Right lobe of liver (tissue), 6 donors: ENCODE data around the gene ANGPTL2. TPM values are rescaled to one million over a fixed set of nuclear protein-coding genes. Genes with fewer than 3 reads are reported as not detected.

ENCODE experiments used
- ATAC-seq, 4 donors: fragments of 200-7000 bp; cut with Tn5 transposase; one replicate each; pipeline ENCODE4 v1.9.1; 2020; ENCODE audit warnings: mild to moderate bottlenecking in 4 of 4, moderate library complexity in 4 of 4
- DNase-seq, 3 donors: peaks; one replicate each; pipeline ENCODE4 v3.0.0-alpha.2; 2020
- H3K27ac ChIP-seq, 3 donors: fragments of 200-600 bp; one replicate each; pipeline ENCODE4 v1.8.0; 2022
- H3K27me3 ChIP-seq, 2 donors: fragments of 200-600 bp; one replicate each; pipeline ENCODE4 v1.8.0; 2022
- H3K36me3 ChIP-seq, 4 donors: fragments of 200-600 bp; sonication (generic) in 1 of 4; one replicate each; pipeline versions ENCODE4 v1.5.1 to v1.8.0; 2017 to 2022; ENCODE audit warnings: control low read depth in 1 of 4
- H3K4me1 ChIP-seq, 4 donors: fragments of 200-600 bp; sonication (generic) in 1 of 4; one replicate each; pipeline versions ENCODE4 v1.5.1 to v1.8.0; 2017 to 2022; ENCODE audit warnings: control low read depth in 1 of 4
- H3K4me3 ChIP-seq, 3 donors: fragments of 200-600 bp; one replicate each; pipeline ENCODE4 v1.8.0; 2022
- H3K9me3 ChIP-seq, 4 donors: fragments of 200-600 bp; sonication (generic) in 1 of 4; one replicate each; pipeline versions ENCODE4 v1.5.1 to v1.8.0; 2017 to 2022; ENCODE audit warnings: control low read depth in 1 of 4
- CTCF ChIP-seq, 4 donors: fragments of 200-600 bp in 3 of 4; fragments of 450-650 bp in 1 of 4; IDR thresholded peaks; one replicate each; pipeline versions ENCODE4 v1.5.1 to v1.8.0; 2016 to 2022; ENCODE audit warnings: antibody characterized with exemption in 4 of 4, mild to moderate bottlenecking in 2 of 4
- POLR2A ChIP-seq: fragments of 450-650 bp; IDR thresholded peaks from one replicate; pipeline ENCODE4 v1.6.1; 2017; ENCODE audit warnings: antibody characterized with exemption, mild to moderate bottlenecking
- WGBS: methylation state at CpG from one replicate; pipeline ENCODE4 v1.1.6; 2018; ENCODE audit warnings: low coverage, low lambda C conversion rate; ENCODE audit not compliant: insufficient coverage; ENCODE audit errors: missing lambda C conversion rate; 5-methylcytosine and 5-hydroxymethylcytosine counted together
- intact Hi-C, 2 donors: fragments of 100-400 bp; cut with DNase I; formaldehyde crosslinking; loops; one replicate each; pipeline versions ENCODE4 v1.11.2 to v1.14.1; 2022
- total RNA-seq, 6 experiments: library from RNA; depleted of rRNA in 2 of 6; stranded (reverse); fragments of >200 nt in 2 of 6; fragmentation: NEBNext Ultra II Directional in 3 of 6; extraction: Animal tissue kit (Norgen Biotek cat#: 25700) in 3 of 6; gene quantifications; one replicate each; pipeline versions ENCODE4 v1.1.0 to v1.2.4, GENCODE V29; 2016 to 2023
- donor health status: DM: no; HTN: yes; CAD: no.
- donor health status: DM: no; HTN: no; CAD: no.
- donor health status: DM: no; HTN: no; CAD: no.
- donor health status: DM: no; HTN: yes; CAD: no.
- donor health status: DM: no; HTN: yes; CAD: no.

ANGPTL2 gene
- total RNA-seq, 6 experiments from 2014 or later: 2.1 to 6.3 (median 3.0) TPM

- peak in 1 of 3 donors; percentile 17 for DNase-seq
- H3K9me3 ChIP-seq: no peaks in the 10 kb centered on the region
- TF ChIP-seq POLR2A (no peak), CTCF (IDR thresholded peaks at IDR 0.05) (no peak)
- no peak overlapping the region for H3K4me3 ChIP-seq
- 81% methylated on average over 2 of the region's 6 CpGs for WGBS
- no peaks in the 10 kb centered on the region for H3K36me3 ChIP-seq
- H3K27ac ChIP-seq: no peak overlapping the region
- H3K27me3 ChIP-seq: no peaks in the 10 kb centered on the region
- H3K4me1 ChIP-seq: peaks cover 0 to 6% (median 0%) of the 10 kb centered on the region in 4 donors
- ATAC-seq: no peak
- intact Hi-C loops: no loop called here
These were observed 17.3 kb upstream of the ANGPTL2 start for GRCh38 chr9:127139775-127140174.

DNA sequence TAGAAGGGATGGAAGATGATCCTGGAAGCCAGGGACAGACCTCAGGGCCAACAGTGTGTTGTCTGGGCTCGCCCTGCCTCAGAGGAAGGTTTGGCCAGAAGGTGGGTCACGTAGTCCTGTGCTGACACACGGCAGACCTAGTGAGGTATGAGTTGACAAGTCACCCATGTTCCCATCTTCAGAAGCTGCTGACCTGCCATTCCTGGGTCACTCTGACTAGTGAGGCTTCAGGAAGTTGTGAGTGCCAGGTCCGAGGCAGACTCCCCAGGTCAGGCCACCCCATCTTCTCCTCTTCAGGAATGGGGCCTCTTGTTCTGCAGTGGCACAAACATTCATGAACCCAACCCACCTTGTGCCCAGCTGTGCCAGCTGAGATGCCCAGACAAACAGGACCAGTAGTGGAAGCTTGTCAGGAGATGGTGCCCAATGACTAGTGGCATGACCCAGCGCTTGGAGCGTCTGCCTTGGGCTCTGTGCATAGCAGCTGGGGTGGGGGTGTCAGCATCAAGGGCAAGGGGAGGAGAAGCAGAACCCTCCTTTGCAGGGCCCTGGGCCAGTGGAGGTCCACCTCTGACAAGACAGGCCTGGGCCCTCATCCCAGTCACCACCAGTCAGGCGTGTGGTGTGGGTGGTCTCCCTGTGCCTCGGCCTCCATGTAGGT is 16.8 kb upstream of the ANGPTL2 start:
- Histone ChIP-seq H3K27me3 (no peaks in the 10 kb centered on the region), H3K9me3 (no peaks in the 10 kb centered on the region), H3K36me3 (no peaks in the 10 kb centered on the region), H3K4me1 (peaks cover 0 to 6% (median 0%) of the 10 kb centered on the region in 4 donors), H3K4me3 (no peak overlapping the region), H3K27ac (no peak overlapping the region)
- DNase-seq: peak in 2 of 3 donors; percentile 23 to 40
- no peak for TF ChIP-seq POLR2A
- TF ChIP-seq CTCF (IDR thresholded peaks at IDR 0.05): no peak
- intact Hi-C loops: no loop called here
- no peak for ATAC-seq
- no CpG with 5 or more reads among the region's 8 CpGs for WGBS

DNA sequence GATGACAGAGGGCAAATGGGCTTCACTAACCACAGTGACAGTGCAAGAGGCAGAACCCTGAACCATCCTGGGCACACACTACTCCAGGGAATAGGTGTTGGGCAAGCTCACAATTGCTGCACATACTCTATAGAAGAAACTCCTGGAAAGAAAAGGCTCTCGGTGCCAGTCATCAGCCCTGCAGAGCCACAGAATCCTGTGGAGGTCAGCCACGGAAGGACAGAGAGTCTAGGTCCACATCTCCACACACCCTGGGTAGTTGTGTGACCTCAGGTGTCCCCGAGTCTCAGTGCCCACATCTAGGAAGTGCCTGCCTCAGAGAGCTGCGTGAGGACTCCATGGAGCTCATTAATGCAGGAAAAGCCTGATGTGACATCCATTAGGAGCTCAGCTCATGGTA is 16.0 kb upstream of the ANGPTL2 start:
- Histone ChIP-seq H3K4me3 (no peak overlapping the region), H3K27me3 (no peaks in the 10 kb centered on the region), H3K4me1 (peaks cover 0 to 6% (median 0%) of the 10 kb centered on the region in 4 donors), H3K36me3 (no peaks in the 10 kb centered on the region), H3K27ac (no peak overlapping the region), H3K9me3 (no peaks in the 10 kb centered on the region)
- peak in 1 of 3 donors; percentile 25 for DNase-seq
- TF ChIP-seq CTCF (IDR thresholded peaks at IDR 0.05): no peak
- no peak for TF ChIP-seq POLR2A
- no peak for ATAC-seq
- WGBS: no CpG with 5 or more reads among the region's 4 CpGs
- intact Hi-C loops: no loop called here

DNA sequence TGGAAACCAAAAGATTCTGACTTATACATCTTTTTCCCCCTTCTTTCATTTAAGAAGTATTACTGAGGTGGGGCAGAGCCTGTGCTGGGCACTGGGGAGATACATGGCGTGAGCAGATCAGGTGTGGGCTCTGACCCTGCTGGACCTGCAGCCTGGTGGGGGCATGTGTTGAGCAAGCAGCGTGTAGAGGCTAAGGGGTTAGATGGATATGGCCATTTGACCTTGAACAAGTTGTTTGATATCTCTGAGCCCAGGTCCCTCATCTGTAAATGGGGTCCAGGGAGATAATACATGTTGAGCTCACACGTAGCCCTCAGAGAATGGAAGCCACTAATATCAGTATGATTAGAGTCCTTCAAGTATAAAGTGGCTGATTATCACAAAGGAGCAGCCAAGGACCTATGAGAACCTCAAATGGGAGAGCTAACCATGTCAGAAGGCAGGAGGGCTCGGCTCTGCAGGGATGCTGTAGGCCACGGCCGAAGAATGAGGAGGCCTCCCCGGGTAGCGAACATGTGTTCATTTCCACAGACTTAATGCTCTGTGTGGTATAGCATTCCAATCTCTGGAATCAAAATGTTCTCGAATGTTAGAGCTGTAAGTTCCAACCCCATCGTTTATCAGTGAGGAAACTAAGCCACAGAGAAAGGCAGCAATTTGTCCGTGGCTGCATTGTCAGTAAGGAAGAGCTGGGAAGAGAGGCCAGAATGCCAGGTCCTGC is 15.4 kb upstream of the ANGPTL2 start:
- Histone ChIP-seq H3K27me3 (no peaks in the 10 kb centered on the region), H3K4me3 (no peak overlapping the region), H3K36me3 (no peaks in the 10 kb centered on the region), H3K27ac (no peak overlapping the region), H3K4me1 (peaks cover 0 to 6% (median 0%) of the 10 kb centered on the region in 4 donors), H3K9me3 (no peaks in the 10 kb centered on the region)
- TF ChIP-seq POLR2A: no peak
- no peak for TF ChIP-seq CTCF (IDR thresholded peaks at IDR 0.05)
- intact Hi-C loops: no loop called here
- DNase-seq (peak in 1 of 3 donors; percentile 5), ATAC-seq (no peak)
- WGBS: 72% methylated on average over 3 of the region's 11 CpGs
